Gastroesophageal sphincter (tissue), 3 donors: Measurements from ENCODE around the gene KRTDAP.

Experiments
- POLR2A ChIP-seq, 2 donors: fragments of 450-650 bp; IDR thresholded peaks; one replicate each; pipeline ENCODE4 v1.6.1; 2017; ENCODE audit warnings: antibody characterized with exemption in 2 of 2, mild to moderate bottlenecking in 2 of 2, moderate library complexity in 1 of 2
- POLR2AphosphoS5 ChIP-seq: sonication (generic); formaldehyde crosslinking; IDR thresholded peaks from one replicate; pipeline ENCODE4 v1.6.1; 2017; ENCODE audit warnings: antibody characterized with exemption
- TF ChIP-seq, protein P1 (sequence below), 4 experiments: fragments of 200-600 bp in 2 of 4; fragments of 450-650 bp in 2 of 4; sonication (generic) in 1 of 4; IDR thresholded peaks; one replicate each; pipeline ENCODE4 v1.5.1; 2017 to 2019; ENCODE audit warnings: antibody characterized with exemption in 4 of 4, mild to moderate bottlenecking in 2 of 4, moderate library complexity in 2 of 4

DNA sequence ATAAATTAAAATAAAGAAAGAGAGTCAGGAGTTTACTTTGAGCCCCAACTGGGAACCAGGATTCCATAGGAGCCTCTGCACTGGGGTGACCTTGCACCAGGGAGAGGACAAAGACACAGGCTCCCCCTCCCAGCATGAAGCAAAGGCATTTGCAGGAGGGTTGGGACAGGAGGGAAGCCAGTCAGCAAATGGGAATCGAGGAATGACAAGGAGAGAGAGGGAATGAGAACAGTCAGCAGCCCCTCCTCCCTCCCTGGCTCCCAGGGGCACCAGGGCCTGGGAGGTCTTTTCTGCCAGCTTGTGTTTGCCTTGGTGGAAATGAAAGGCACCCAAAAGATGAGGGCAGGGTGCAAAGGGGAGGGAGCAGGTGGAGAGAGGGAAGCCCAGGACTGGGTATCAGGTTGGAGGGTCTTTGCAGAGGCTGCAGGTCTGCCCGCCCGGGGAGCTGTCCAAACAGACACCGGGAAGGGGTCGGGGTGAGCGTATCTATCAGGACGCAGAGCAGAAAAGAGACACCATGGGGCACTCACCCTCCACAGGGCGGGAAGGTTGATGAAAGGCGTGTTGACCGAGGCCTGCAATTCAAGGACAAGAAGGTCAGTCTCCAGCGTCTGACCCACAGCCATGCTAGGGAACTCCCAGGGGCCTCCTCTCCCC lies 34.0 kb upstream of the KRTDAP start:
- TF ChIP-seq, protein P1, sequence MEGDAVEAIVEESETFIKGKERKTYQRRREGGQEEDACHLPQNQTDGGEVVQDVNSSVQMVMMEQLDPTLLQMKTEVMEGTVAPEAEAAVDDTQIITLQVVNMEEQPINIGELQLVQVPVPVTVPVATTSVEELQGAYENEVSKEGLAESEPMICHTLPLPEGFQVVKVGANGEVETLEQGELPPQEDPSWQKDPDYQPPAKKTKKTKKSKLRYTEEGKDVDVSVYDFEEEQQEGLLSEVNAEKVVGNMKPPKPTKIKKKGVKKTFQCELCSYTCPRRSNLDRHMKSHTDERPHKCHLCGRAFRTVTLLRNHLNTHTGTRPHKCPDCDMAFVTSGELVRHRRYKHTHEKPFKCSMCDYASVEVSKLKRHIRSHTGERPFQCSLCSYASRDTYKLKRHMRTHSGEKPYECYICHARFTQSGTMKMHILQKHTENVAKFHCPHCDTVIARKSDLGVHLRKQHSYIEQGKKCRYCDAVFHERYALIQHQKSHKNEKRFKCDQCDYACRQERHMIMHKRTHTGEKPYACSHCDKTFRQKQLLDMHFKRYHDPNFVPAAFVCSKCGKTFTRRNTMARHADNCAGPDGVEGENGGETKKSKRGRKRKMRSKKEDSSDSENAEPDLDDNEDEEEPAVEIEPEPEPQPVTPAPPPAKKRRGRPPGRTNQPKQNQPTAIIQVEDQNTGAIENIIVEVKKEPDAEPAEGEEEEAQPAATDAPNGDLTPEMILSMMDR (IDR thresholded peaks at IDR 0.05) = no peak
- TF ChIP-seq POLR2A (IDR thresholded peaks at IDR 0.05) (no peak), POLR2AphosphoS5 (no peak)
